Caki2 (cell line): ENCODE results near the gene RREB1. TPM values are rescaled to one million over a fixed set of nuclear protein-coding genes. Genes with fewer than 3 reads are reported as not detected.
"Not testable (repeated sequence)": the region's sequence is repeated elsewhere in the genome, so short reads cannot be mapped to it uniquely, and the experiment has no call there.

Experiments used
- DNase-seq: peaks from one replicate; pipeline ENCODE4 v3.0.0-alpha.2; 2015; ENCODE audit warnings: low read depth
- in situ Hi-C: cut with HindIII; loops from 2 replicates; pipeline ENCODE4 v1.10.0; 2016; ENCODE audit warnings: low sequenced_read_pairs, low pct_unique_long_range_greater_than_20kb, mixed read lengths
- total RNA-seq: library from RNA; depleted of rRNA; stranded (reverse); fragments of >200 nt; shearing (Covaris generic); gene quantifications from 2 replicates; pipeline ENCODE4 v1.2.3, GENCODE V29; 2014; ENCODE audit warnings: low replicate concordance; rRNA removed

RREB1 gene
- total RNA-seq, 1 experiment from 2014 or later: 5.1 TPM

DNA sequence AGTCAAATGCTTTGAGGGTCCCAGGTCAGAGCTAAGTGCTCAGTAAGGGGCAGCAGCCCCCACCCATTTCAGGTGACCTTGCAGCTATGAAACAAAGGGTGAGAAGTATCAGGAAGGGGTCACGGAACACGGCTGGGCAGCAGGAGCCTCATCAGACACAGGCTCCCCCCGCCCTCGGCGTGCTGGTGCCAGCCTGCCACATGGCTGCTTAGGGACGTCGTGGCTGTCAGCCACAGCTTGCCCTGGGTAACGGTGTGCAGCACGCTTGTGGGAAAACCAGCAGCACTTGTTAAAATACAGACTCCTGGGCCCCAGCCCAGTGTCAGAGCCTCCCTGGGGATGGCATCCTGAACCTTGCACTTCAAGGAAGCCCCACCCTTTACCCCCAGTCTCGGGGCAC lies 165.9 kb downstream of the RREB1 start:
- in situ Hi-C loops: no loop called here
- DNase-seq: no peak

DNA sequence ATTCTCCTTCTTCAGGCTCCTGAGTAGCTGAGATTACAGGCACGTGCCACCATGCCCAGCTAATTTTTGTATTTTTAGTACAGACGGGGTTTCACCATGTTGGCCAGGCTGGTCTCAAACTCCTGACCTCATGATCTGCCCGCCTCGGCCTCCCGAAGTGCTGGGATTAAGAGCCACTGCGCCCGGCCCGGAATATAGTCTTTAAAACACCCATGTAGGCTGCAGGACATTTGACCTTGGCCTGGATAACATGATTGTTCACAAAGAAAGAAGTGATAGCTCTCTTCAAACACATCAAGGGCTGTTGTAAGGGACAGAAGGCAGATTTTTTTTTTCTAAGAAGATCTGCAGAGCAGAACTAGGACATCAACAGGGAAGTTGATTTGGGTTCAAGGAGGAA lies 166.8 kb downstream of the RREB1 start:
- DNase-seq, in situ Hi-C loops: not testable (repeated sequence)

DNA sequence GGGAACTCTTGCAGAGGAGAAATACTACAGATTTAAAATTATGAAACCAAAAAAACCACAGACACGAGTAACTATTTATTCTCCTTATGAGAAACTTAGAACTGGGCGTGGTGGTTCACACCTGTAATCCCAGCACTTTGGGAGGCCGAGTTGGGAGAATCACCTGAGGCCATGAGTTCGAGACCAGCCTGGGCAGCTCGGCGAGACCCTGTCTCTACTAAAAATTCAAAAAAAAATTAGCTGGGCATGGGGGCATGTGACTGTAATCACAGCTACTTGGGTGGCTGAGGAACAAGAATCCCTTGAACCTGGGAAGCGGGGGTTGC lies 168.4 kb downstream of the RREB1 start:
- in situ Hi-C loops: no loop called here
- DNase-seq: no peak

DNA sequence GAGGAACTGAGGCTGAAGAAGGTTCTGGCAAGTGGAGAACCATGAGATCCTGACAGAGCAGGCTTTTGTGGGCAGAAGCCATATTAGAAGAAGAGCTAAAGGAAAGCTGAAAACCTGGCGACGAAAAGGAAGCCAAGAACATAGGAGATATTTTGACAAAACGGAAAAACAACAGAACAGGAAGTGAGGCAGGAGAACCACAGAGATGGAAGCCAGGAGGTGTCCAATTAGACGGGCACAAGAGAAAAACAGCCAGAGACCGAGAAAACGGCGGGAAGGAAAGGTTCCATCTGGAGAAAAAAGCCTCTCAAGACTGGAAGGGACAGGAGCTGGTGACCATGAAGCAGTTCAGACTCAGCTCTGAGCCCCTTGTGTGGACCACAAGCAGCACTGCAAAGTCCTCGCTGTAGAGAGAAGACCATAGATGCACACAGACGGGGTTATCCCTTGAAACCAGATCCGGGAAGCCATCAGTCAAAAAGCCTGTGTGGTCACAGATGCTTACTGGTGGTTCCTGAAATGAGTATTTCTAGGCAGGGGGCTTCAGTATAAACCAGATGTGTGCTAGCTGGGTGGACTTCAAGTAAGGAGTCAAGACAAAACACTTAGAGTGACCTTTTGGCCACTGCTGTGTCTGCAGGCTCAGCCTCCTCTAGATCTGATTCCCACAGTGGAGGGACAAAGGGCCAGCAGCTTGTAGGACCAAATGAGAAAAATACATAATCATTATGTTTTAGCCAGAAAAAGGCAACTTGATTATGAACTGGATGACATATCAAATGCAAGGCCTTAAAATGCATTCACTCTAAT lies 174.5 kb downstream of the RREB1 start:
- DNase-seq: no peak
- in situ Hi-C loops: no loop called here

DNA sequence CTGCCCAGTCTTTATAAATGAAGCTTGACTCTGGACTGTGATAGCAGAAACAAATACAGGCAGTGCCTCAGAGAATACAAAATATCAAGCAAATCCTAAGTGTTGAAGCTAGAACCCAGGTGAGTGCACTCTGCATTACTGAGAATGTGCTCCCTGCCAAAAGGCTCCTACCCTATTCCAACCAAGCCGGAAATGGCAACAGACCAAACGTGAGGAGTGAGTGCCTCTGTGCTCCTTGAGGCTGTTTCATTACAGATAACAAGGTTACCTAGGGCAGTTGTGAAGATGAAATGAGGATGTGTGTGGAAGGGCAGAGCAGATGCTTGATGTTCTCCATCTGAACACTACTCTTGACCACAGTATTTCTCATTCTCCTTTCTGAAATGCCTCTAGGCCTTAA lies 175.9 kb downstream of the RREB1 start:
- DNase-seq: no peak
- in situ Hi-C loops: no loop called here

DNA sequence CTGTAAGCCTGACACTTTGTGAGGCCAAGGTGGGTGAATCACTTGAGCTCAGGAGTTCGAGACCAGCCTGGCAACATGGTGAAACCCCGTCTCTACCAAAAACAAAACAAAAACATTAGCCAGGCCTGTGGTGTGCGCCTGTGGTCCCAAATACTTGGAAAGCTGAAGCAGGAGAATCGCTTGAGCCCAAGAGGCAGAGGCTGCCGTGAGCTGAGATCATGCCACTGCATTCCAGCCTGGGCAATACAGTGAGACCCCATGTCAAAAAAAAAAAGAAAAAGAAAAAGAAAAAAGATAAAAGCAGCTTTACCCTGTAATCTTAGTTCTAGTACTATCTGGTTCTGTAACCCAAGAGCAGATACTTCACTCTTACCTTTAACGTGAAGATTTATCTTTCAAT lies 177.7 kb downstream of the RREB1 start:
- in situ Hi-C loops: no loop called here
- no peak for DNase-seq

DNA sequence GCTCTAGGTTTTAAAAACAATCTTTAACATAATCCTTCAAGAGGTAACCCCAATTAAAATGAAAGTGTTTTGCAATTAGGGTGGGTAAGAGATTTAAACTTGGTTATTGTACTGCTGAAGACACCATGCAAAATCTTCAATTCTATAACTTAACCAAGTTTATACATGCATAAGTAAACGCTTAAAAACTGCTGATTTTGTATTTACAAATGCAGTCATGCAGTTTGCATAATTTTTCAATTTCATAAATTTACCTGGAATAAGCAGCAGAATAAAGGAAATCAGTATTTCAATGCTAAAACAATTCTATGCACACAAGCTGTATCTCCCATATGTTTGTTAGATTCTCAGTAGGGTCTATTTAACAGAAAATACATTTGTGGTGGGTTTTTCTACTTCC lies 182.3 kb downstream of the RREB1 start:
- in situ Hi-C loops: no loop called here
- no peak for DNase-seq

DNA sequence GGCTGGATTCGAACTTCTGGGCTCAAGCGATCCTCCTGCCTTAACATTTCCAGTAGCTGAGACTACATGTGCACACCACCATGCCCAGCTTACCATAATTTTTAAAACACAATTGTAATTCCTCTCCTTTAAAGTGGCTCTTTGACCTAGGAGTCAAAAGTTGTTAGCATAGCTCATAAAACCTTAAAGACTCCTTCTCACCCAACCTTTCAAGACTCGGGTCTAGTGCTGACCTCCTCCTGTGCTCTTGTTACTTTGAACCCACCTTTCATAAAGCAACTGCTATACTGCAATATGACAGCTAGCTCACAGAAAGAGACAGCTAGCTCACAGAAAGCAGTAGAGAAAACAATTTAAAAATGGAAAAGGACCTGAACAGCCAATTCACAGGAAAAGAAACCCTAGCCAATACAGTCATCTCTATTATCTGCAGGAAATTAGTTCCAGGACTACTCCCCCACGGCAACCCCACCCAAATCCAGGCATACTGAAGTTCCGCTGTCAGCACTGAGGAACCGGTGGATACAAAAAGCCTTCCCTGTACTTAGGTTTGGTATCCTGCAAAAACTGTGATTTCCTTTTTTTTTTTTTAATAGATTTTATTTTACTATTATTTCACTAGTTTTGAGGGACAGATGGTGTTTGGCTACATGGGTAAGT lies 185.0 kb downstream of the RREB1 start:
- DNase-seq: no peak
- in situ Hi-C loops: no loop called here

DNA sequence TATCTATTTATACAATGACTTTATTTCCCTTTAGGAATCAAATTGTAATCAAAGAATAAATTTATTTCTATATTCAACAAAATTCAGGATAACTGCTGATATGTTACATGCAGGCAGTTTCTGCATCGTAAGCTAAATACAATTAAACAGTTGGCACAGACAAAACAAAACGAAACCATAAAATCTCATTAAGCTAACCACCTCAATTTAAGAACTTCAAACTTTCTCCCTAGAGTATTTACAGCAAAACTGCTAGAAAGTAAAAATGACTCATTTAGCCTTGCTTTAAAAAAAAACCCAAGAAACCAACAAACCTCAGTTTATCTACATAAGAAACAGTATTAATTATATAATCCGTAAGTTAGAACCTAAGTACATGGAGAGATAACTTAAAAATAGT lies 188.2 kb downstream of the RREB1 start:
- no peak for DNase-seq
- in situ Hi-C loops: no loop called here

DNA sequence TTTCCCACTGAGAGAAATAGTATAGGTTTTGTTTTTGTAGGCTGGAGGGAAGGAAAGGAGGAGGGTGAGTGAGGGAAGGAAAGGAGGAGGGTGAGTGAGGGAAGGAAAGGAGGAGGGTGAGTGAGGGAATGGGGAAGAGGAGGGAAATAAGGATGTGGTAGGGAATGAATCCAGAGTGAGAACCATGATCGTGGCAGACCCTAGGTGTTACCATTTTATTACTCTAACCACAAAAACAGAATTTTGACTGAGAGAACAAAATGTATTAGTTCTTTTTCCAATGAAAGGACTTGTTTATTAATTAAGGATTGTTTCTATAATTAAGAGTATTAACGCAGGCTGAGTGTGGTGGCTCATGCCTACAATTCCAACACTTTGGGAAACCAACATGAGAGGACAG lies 188.8 kb downstream of the RREB1 start:
- DNase-seq: no peak
- in situ Hi-C loops: no loop called here

DNA sequence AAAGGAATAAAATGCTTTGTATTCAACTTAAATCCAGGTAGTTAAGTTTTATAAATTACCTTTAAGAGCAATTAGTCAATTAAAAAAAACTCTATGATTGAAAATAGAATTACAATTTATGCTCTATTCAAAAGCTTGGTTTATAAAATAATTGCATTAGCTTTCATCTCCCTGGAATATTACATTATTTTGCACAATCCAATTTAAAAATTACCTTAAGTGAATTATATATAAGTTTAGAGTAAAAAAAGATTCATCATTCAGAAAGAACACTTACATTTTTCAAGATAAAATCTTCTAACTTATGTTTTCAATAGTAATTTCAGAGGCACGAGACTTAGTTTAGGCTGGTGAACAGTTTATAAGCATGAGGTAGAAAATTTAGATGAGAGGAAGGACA lies 190.4 kb downstream of the RREB1 start:
- in situ Hi-C loops: no loop called here
- no peak for DNase-seq

DNA sequence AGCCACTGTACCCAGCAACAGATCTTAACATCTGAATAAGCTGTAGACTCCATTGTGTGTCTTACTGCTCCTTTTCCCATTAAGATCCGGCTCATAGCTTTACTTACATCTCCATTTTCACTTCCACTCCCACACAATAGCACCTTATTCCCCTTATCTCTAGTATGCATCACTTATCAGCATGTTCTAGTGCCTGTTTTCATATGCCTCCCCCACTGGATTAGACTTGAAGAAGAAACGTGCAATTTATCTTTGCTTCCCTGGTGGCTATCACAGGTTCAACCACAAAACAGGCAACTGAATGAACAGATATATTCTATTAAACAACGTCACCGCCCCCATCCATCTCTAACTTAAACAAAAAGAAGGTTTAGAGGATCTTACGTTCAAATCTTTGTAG lies 193.2 kb downstream of the RREB1 start:
- in situ Hi-C loops: no loop called here
- DNase-seq: no peak

Other genes with a start within 250 kb of the RREB1 start
- 121 and 146 TPM in 2 replicates for gene SSR1, start 205.2 kb downstream of the RREB1 start, total RNA-seq